Measurements from ENCODE around the gene MEGF8.

The MEGF8 gene

GRCh38 chr19:42356686-42357085 lies 31.3 kb downstream of the MEGF8 start:
- no peak for DNase-seq (ENCODE audit: low read depth)

- DNase-seq (ENCODE audit: low read depth), result no peak
Measured at GRCh38 chr19:42357290-42357689, 31.9 kb downstream of the MEGF8 start.

- no peak for DNase-seq (ENCODE audit: low read depth)
Measured at GRCh38 chr19:42360787-42361544, 35.5 kb downstream of the MEGF8 start.

GRCh38 chr19:42361545-42361910 lies 36.1 kb downstream of the MEGF8 start:
- DNase-seq (ENCODE audit: low read depth), result no peak

- no peak for DNase-seq (ENCODE audit: low read depth)
Measured at GRCh38 chr19:42362342-42362741, 36.9 kb downstream of the MEGF8 start.

GRCh38 chr19:42362891-42363440 lies 37.5 kb downstream of the MEGF8 start:
- DNase-seq (ENCODE audit: low read depth), result no peak

- DNase-seq (ENCODE audit: low read depth), result no peak
Measured at GRCh38 chr19:42363614-42364346, 38.3 kb downstream of the MEGF8 start.

- no peak for DNase-seq (ENCODE audit: low read depth)
Measured at GRCh38 chr19:42366673-42367072, 41.2 kb downstream of the MEGF8 start.

- no peak for DNase-seq (ENCODE audit: low read depth)
Measured at GRCh38 chr19:42367929-42368328, 42.5 kb downstream of the MEGF8 start.

GRCh38 chr19:42368360-42368759 lies 42.9 kb downstream of the MEGF8 start:
- no peak for DNase-seq (ENCODE audit: low read depth)

- DNase-seq (ENCODE audit: low read depth), result no peak
Measured at GRCh38 chr19:42368765-42369164, 43.3 kb downstream of the MEGF8 start.

- DNase-seq (ENCODE audit: low read depth), result no peak
Measured at GRCh38 chr19:42369433-42370067, 44.1 kb downstream of the MEGF8 start.

GRCh38 chr19:42370068-42370520 lies 44.7 kb downstream of the MEGF8 start:
- no peak for DNase-seq (ENCODE audit: low read depth)

- DNase-seq (ENCODE audit: low read depth), result no peak
Measured at GRCh38 chr19:42370626-42371175, 45.3 kb downstream of the MEGF8 start.

- no peak for DNase-seq (ENCODE audit: low read depth)
Measured at GRCh38 chr19:42374826-42375376, 49.5 kb downstream of the MEGF8 start.

GRCh38 chr19:42375415-42376176 lies 50.2 kb downstream of the MEGF8 start:
- DNase-seq (ENCODE audit: low read depth), result no peak

- DNase-seq (ENCODE audit: low read depth), result no peak
Measured at GRCh38 chr19:42376177-42376555, 50.7 kb downstream of the MEGF8 start.

GRCh38 chr19:42378225-42379215 lies 53.1 kb downstream of the MEGF8 start:
- no peak for DNase-seq (ENCODE audit: low read depth)

- no peak for DNase-seq (ENCODE audit: low read depth)
Measured at GRCh38 chr19:42380155-42380554, 54.7 kb downstream of the MEGF8 start.

All from activated T-cell treated with anti-CD3 and anti-CD28 coated beads for 24 hours (primary cell).